Measurements from ENCODE around the gene ASS1.

The ASS1 gene

DNA sequence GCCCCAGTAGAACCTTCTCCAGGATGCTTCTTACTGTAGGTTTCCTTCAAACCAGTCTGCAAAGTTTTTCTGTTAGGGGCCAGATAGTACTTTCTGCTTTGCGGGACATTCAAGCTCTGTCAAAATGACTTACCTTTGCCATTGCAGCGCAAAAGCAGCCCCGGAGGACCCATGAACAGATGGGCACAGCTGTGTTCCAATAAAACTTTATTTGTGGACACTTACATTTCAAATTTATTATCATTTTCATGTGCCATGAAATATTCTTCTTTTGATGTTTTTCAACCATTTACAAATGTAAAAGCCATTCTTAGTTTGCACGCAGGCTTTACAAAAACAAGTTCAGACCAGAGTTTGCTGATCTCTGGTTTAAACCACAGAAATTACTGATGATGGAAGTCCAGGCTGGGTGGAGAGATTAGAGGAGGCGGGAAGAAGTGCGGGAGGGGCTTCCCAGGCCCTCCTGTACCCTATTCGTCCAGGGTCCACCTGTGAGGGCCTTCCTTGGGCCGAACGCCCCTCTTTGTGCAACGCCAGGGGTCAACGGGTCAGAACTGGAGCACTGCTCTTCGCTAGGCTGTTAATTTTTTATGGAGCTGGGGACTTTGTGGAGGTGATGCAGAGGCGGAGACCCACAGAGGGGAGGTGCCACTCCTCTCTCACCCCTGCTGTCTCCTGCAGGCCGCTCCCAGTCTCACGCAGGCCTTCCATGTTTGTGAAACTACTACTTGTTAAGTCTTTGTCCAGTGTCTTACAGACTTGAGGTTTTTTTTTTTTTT, 7.6 kb upstream of the ASS1 start:
- no peak for DNase-seq

- DNase-seq, result no peak
Observed at GRCh38 chr9:130438382-130438981, 6.3 kb upstream of the ASS1 start.

DNA sequence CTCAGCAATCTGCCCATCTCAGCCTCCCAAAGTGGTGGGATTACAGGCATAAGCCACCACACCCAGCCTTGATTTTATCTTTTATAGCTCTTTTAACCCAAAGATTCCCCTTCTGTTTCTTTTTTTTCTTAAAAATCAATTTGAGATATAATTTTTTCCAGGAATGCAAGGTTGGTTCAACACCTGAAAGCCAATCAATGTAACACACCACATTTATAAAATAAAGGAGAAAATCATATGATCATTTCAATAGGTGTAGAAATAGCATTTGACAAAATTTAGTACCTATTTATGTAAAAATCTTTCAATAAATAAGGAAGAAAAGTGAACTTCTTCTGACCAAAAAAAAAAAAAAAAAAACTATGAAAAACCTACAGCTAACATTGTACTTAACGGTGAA, 3.7 kb upstream of the ASS1 start:
- no peak for DNase-seq

DNA sequence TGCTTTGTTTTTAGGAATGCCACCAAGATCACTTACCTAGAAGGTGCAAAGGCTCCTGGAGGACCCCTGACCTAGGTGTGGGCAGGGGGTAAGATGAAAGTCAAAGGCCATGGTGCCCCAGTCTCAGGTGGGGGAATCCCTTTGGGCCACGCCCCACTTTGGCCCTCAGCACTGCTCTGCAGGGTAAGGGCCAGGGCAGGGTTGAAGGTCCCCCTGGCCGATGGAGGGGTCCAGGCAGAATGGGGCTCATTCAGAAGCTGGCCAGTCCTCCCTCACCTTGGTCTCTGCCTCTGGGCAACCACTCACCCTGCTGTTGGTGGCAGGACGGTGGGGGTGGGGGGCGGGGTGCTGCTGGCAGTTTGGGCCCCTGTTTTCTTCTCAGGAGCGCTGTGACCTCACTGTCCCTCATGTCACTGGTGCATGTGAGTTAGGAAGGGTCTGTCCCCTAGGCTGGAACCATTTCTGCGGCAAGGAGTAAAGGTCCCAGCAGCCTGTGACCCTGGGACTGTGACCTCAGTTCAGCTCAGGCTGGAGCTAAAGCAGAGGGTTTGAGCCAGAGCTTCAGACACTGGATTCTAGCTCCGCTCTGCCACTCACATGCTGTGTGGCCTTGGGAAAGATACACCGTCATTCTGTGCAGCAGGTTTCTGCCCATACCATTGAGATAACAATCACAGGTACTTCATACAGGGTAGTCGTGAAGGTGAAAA, 1.9 kb upstream of the ASS1 start:
- no peak for DNase-seq

GRCh38 chr9:130443456-130443801, 1.3 kb upstream of the ASS1 start:
- DNase-seq, result no peak

- no peak for DNase-seq
Observed at GRCh38 chr9:130443840-130444492, 795 bp upstream of the ASS1 start.

- DNase-seq, result no peak
Observed at GRCh38 chr9:130445268-130445983, 665 bp downstream of the ASS1 start.

DNA sequence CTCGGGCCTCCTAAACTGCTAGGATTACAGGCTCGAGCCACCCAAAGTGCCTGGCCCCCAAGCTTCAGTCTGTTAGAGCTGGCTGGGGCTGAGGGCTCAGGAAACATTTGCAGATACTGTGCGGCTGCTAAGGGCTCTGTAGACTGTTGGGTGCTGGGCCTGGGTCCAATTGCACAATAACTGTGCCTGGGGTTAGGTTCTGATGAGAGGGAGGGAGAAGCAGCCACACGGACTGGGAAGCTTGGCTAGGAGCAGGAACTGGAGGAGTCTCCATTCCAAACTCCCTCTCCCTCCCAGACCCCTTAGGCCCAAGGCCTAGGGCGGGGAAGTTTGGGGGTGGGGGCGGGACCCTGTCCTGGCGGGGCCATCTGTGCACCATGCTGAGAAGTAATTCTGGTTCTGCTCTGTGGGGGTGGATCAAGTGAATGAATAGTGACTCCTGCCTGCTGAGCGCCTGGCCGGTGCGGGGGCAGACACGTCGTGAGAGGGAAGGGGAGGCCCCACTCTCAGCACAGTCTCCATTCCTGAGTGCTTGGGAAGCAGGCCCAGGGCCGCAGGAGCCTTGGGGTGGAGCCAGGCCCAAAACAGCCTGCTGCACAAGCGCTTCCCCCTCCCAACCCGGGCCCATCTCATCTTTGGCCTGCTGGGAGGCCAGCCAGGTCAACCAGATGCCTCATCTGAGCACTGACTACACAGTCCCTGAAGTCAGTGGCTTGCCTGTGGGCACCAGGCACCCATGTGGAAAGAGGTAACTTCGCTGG, 1.5 kb downstream of the ASS1 start:
- DNase-seq, result no peak

DNA sequence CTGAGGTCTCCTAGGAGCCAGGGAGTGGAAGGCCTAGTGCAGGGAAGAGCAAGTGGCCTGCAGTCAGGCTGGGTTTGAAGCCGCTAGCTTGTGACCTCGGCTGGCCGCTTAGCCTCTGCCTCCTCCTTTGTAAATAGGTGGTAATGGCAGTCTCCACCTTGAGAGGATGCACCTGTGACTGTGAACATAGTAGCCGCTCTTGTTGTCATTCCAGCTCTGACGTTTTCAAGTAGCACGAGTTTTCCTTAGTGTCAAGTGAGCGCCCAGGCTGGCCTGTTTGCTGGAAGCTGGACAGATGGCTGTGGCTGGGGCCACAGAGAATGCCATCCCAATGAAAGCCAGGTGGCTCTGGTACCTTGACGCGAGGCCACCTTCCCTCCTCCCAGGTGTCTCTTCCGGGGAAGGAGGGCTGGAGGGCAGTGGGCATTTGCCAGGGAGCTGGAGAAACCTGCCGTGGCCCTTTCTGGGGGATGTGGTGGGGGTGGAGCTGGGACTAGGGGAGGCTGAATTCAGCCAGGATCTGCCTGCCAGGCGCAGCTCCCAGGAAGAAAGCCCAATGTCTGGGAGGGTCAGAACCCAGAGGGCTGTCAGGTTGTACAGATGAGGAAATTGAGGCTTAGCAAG, 2.5 kb downstream of the ASS1 start:
- DNase-seq, result no peak

- no peak for DNase-seq
Observed at GRCh38 chr9:130448035-130448624, 3.4 kb downstream of the ASS1 start.

GRCh38 chr9:130448771-130449603, 4.2 kb downstream of the ASS1 start:
- DNase-seq, result no peak

- DNase-seq, result no peak
Observed at GRCh38 chr9:130450344-130451003, 5.7 kb downstream of the ASS1 start.

- no peak for DNase-seq
Observed at GRCh38 chr9:130451004-130451390, 6.2 kb downstream of the ASS1 start.

- DNase-seq, result peak; percentile 66
Observed at GRCh38 chr9:130451509-130452388, 7.0 kb downstream of the ASS1 start.

- DNase-seq, result no peak
Observed at GRCh38 chr9:130452835-130453234, 8.1 kb downstream of the ASS1 start.

DNA sequence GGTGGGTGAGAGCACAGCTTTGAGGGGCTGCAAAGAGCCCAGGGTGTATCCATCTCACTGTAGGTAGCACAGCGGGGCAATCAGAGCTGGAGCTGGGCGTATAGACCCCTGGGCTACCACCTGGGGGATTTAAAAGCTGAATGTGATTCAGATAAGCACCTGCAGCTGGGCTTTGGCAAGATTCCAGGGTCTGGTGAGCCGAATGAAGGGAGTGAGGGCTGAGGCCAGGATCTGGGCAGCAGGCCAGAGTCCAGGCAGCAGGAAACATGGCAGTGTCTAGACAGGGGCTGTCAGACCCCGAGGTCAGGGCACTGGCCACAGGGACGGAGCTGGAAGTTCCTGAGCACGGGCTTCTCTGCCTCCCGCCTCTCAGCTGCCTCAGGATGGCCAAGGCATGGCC, 8.7 kb downstream of the ASS1 start:
- no peak for DNase-seq

DNA sequence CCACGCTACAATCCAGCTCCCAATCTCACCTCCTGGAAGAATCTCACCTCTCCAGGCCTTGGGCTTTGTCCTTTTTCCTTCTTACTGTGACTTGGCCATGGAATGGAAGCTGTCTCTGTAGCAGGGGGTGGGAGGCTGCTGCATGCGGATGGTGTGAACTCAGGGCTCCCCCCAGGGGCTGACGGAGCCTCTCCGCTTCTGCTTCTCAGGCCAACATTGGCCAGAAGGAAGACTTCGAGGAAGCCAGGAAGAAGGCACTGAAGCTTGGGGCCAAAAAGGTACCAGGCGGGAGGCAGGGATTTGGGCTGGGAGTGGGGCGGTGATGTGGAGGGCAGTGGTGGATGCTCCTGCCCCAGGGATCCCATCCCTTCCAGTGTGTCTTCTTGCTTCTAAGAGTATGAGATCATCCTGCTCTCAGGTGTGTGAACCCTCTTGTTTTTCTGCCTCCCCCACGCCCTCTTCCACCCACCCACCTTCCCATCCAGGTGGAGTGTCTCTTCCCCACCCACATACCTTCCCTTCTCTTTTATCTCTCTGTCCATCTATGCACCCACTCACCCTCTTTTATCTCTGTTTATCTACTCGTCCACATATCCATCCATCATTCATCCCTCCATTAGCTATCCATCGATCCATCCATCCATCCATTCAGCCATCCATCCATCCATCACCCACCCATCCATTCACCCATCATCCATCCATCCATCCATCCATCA, 9.5 kb downstream of the ASS1 start:
- no peak for DNase-seq

- no peak for DNase-seq
Observed at GRCh38 chr9:130454812-130455325, 10.1 kb downstream of the ASS1 start.
